ENCODE results near the gene PGLYRP2.
A peak's percentile ranks its signal among the peaks of the same experiment; 100 is the strongest.

PGLYRP2 gene

GRCh38 chr19:15456441-15456840 is 22.9 kb downstream of the PGLYRP2 start:
- DNase-seq (ENCODE audit: low read depth): no peak

DNA sequence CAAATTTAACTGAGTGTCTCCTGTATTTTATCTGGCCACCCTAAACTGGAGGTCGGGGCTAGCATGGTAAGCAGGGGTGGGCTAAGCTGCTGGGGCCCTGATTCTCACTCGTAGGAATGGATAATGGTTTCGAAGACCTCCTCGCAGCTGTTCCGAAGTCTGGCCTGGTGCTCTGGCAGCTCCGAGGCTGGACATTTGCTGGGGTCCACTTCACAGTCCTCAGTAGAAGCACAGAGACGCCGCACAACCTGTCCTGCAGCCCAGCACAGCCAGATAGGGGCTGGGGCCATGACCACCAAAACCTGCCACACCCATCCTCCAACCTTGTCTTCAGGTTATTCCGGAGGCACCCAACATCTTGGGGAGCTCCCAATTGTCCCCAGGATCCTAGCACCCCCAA is 23.3 kb downstream of the PGLYRP2 start:
- DNase-seq (ENCODE audit: low read depth): no peak

DNA sequence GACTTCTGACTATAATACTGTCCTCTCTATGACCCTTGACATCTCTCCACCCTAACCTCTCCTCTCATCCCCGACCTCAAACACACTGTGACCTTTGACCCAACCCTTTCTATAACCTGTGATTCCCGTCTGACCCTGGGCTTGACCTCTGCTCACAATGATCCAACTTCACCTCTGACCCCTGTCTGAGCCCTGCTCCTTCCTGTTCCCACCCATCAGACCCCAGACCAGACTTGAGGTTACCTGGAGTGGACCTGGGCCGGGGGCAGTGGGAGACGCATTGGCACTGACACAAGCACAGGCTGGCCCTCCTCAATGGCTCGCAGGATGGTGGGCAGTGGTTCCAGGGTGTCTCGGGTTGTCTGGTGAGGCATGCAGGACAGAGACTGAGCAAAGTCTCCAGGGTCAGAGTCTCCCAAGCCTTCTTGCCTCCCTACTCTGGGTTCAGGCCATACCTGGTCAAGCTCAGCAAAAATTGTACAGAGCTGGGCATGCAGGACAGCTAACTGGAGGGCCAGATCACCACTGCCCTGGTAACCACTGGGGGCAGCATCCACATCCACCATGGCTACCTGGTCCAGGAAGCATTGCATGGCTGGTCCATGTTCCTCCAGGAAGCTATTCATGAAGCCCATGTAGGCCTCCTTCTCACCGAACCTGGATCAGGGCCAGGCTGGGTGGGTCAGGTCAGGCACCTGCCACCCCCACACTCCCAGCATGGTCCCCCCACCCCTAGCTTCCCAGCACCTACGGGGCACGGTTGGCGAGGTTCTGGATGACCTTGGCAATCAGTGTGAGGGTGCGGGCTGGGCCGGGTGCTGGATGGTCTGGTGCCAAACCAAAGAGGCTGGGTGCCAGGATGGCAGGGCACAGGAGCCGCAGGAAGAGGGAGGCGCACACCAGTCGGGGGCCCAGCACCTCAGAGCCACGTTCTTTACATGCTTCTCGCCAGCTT is 25.1 kb downstream of the PGLYRP2 start:
- no peak for DNase-seq (ENCODE audit: low read depth)

GRCh38 chr19:15453091-15453578 is 26.2 kb downstream of the PGLYRP2 start:
- no peak for DNase-seq (ENCODE audit: low read depth)

DNA sequence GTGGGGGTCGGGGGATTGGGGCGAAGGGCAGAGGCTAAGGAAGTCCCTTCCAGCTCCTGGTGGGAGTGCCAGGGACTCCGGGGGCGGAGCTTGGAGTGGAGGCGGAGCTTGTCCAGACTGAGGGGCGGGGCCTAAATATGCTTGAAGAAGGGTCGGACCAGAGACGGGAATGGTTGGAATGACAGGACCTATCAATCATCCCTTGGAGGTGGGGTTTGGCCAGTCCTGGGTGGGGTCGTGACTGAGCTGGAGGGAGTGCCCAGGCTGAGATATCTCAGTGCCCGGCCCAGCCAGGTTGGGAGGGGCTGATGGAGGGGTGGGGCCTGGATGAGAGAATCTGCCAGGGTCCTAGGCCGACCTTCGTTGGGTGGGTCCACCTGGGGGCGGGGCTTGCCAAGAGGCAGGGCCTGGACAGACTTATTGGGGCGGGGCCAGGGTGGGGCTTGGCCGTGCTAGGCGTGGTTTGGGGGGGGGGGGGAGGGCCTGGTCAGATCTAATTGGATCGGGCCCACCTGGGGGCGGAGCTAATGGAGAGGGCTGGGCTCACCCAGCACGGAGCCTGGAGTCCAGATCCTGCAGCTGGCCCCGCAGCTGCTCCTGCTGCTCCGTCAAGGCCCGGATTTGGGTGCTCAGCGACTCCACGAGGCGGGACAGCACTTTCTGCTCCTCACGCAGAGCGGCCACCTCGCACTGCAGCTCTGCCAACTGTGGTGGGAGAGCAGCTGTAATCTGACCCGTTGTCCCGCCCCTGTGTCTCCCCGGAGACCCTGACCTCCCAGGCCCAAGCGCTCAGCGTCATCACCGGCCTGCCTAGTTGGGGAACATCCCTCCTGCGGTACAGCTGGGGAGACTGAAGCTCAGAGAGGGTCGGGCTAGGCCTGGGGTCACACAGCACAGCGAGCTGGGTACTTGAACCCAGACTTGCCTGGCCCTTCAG is 26.9 kb downstream of the PGLYRP2 start:
- no peak for DNase-seq (ENCODE audit: low read depth)

DNA sequence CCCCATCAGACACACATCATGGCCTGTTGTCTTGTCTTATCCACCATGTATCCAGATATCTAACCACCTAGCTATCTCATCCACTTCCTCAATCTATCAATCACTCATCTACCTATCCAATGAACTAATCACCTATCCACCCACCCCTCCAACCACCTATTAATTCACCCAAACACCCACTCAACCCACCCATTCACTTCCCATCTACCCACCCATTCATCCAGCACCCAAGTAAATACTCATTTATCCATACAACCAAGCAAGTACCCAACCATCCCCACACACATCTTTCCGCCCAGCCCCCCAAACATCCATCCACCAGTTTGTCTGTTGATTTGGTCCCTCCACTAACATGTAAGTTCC is 28.8 kb downstream of the PGLYRP2 start:
- no peak for DNase-seq (ENCODE audit: low read depth)

GRCh38 chr19:15449620-15450527 is 29.4 kb downstream of the PGLYRP2 start, which contains the start of gene WIZ:
Gene WIZ (minus strand): TSS chr19:15449956. CDS start chr19:15448307, 1,649 bp downstream.
- peak; percentile 70 for DNase-seq (ENCODE audit: low read depth)

DNA sequence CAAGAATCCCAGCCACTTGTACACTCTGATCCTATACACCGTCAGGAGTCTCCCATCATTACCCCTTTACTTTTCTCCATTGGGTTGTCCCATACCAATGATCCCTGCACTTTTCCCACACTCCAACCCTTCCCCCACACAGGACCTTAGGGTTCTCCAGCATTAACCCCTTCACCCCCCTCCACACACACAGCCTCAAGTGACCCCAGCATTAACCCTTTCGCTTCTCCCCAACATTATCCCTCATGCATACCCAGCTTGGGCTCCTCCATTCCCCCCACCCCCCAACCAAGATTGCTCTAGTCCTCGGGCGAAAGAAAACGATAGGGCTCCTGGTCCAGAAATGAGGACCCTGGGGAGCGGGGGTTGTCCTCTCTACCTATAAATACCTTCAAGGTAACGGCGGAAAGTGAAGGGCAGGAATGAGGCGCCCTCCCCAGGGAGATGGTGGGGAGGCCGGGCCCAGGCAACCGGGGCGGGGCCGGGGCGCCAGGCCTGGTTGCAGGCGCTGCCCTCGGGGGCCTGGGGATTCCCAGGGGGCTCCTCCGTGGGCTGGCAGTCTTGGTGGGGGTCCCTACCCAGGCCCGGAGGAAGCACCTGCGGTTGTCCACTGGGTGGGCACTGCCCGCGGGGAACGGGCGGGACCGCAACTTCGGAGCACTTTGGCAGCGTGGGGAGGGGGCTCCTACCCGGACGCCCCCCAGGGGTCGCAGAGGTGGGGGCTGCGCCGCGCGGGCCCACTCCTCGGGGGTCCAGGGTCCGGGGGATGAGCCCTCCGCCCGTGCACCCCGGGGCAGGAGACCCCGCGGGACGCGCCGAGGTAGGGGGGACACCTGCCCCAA is 30.3 kb downstream of the PGLYRP2 start:
- no peak for DNase-seq (ENCODE audit: low read depth)

DNA sequence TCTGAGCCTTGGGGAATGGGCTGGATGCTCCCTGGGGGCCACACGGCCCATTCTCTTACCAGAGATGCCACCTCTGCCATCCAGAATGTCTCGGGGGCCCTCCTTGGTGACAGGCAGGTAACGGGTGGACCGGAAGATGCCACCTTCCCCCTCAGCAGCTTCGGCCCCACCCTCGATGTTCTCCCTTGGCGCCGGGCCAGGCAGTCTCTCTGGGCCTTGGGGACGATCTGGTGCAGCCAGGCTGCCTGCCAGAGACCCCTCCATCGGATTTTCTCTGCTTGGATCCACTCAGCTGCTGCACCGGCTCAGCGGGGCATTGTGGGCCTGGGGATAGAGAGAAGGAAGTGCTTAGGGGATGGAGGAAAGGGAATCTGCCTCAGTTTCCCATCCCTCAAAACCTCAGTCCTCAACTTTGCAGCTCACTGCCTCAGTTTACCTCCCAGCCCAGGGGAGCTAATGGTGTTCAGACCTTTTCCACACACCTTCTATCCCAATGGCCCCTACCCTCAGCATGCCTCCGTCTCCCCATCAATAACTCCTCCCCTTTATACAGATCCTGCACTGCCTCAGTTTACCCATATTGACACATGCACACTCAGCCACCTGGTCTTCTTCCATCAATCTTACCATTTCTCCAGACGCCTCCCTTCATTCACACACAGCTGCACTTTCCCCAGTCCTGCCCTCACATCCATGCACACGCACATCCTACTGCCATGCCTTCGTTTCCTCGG is 31.1 kb downstream of the PGLYRP2 start:
- DNase-seq (ENCODE audit: low read depth): no peak

GRCh38 chr19:15447057-15447456 is 32.2 kb downstream of the PGLYRP2 start:
- DNase-seq (ENCODE audit: low read depth): no peak

DNA sequence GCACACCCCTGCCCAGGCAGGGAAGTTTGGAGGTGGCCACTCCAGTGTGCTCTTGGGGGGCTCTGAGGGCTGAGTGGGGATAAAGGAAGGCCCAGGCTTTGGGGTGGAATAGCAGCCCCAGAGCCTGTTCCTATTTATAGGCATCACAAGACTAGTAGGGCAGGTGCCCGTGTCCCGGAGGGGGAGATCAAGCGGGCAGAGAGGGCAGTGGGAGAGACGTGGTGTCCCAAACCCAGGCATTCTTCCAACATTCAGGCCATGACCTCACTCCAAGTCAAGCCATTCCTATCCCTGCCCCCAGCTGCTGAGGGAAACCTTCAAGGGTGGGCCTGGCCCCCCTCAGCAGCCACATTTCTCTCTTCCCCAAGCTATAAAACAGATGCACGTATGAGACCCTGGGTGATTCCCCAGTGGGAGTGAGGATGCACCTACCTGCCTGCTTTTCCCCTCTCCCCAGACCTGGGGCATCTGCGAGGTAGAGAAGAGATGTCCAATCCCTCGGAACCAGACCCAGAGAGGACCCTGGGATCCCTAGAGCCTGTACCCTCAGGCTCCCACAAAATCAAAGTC is 33.4 kb downstream of the PGLYRP2 start:
- no peak for DNase-seq (ENCODE audit: low read depth)

DNA sequence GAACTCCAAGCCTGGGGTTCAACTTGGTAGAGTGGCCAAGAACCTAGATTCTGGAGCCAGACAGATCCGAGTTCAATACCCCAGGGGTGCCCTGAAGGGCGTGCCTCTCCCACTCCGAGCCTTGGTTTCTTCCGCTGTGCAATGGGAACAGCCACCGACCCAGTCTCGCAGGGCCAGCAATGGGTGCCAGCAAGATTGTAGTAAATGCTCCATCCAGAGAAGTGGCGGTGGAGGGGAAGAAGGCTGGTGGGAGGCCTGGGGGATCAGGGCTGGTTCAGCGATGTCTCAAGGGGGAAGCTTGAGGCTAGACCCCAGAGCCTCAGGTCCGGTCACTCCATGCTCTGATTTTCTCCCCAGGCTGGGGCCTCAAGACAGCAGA is 34.1 kb downstream of the PGLYRP2 start:
- DNase-seq (ENCODE audit: low read depth): no peak

DNA sequence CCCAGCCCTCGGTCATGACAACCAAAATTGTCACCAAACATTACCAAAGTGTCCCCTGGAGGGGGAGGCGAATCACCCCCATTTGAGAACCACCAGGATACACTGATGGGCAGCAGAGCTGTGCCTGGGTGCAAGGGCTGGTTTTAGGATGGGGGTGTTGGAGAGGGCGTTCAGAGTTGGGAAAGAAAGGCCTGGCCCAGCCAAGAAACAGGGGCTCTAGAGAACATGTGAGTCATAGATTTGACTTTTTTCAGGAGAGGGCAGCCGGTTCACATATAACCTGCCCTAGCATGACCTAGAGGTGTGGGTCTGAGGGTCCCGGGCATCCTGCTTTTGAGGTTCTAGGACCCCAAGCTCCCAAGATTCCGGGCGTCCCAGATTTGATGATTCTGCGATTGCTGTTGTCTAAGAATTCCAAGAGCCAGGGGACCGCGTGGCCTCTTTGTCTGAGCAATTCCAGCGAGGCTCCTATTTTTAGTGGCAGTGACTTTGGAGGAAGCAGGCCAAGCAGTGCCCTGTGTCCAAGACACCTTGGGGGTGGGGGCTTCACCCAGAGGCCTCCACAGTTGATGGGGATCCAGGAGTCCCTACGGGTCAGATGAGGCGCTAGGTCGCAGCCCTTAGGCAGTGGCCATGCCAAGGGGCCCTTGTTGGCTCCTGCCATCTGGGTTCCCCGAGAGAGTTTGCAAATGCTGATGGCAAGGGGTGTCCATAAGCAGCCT is 34.6 kb downstream of the PGLYRP2 start:
- no peak for DNase-seq (ENCODE audit: low read depth)

- DNase-seq (ENCODE audit: low read depth): no peak
Observed at GRCh38 chr19:15443838-15444237, 35.5 kb downstream of the PGLYRP2 start.

DNA sequence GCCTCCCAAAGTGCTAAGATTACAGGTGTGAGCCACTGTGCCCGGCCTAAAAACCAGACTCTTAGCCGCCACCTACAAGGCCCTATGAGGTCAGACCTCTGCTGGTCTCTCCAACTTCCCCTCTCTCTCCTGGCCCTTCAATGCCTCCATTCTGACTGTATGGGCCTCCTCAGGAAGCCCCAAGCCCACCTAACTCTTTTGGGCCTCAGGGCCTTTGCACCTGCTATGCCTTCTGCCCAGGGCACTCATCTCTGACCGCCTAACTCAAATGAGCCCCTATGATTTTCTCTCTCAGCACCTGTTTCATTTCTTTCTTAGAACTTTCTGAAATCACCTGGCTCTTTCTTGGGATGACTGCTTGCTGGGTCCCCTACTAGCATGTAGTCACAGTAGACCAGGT is 36.0 kb downstream of the PGLYRP2 start:
- no peak for DNase-seq (ENCODE audit: low read depth)

- DNase-seq (ENCODE audit: low read depth): no peak
Observed at GRCh38 chr19:15442142-15442920, 37.0 kb downstream of the PGLYRP2 start.

GRCh38 chr19:15441317-15441716 is 38.0 kb downstream of the PGLYRP2 start:
- no peak for DNase-seq (ENCODE audit: low read depth)

Data from stimulated activated CD8-positive, alpha-beta memory T cell treated with anti-CD3 and anti-CD28 coated beads, Interleukin-12 subunit alpha, Interleukin-12 subunit beta, amount 100 ng/mL, for 1 hour (primary cell).